ENCODE data around the gene DEFB125. TPM values are rescaled to one million over a fixed set of nuclear protein-coding genes. Genes with fewer than 3 reads are reported as not detected.

Gene DEFB125
- total RNA-seq, 1 donor from 2014 or later: not detected

Other genes with a start within 250 kb of the DEFB125 start
- gene DEFB126, start 54.9 kb downstream of the DEFB125 start, total RNA-seq: not detected in 2 replicates
- not detected in 2 replicates for gene DEFB127, start 69.8 kb downstream of the DEFB125 start, total RNA-seq
- gene DEFB128, start 102.0 kb downstream of the DEFB125 start, total RNA-seq: not detected in 2 replicates
- not detected in 2 replicates for gene DEFB129, start 139.6 kb downstream of the DEFB125 start, total RNA-seq
- not detected in 2 replicates for gene DEFB132, start 170.1 kb downstream of the DEFB125 start, total RNA-seq
- gene C20orf96, start 203.1 kb downstream of the DEFB125 start, total RNA-seq: 34.0 and 40.8 TPM in 2 replicates
- 58.9 and 59.2 TPM in 2 replicates for gene ZCCHC3, start 209.9 kb downstream of the DEFB125 start, total RNA-seq
- 88.7 and 88.8 TPM in 2 replicates for gene SOX12, start 237.9 kb downstream of the DEFB125 start, total RNA-seq

Data from neural crest cell (in vitro differentiated cells).